ENCODE measurements around the gene TUBB1. TPM values are rescaled to one million over a fixed set of nuclear protein-coding genes. Genes with fewer than 3 reads are reported as not detected.

TUBB1 gene
- total RNA-seq, 1 donor from 2014 or later = not detected

GRCh38 chr20:59044295-59044694 lies 25.1 kb downstream of the TUBB1 start:
- no peak for ATAC-seq

- no peak for ATAC-seq
Measured at GRCh38 chr20:59044796-59045195, 25.6 kb downstream of the TUBB1 start.

GRCh38 chr20:59046862-59047261 lies 27.6 kb downstream of the TUBB1 start:
- ATAC-seq = no peak

- ATAC-seq = peak; percentile 32
Measured at GRCh38 chr20:59047938-59048680, 28.9 kb downstream of the TUBB1 start.

- ATAC-seq = no peak
Measured at GRCh38 chr20:59048681-59049030, 29.4 kb downstream of the TUBB1 start.

- no peak for ATAC-seq
Measured at GRCh38 chr20:59050437-59050836, 31.2 kb downstream of the TUBB1 start.

- no peak for ATAC-seq
Measured at GRCh38 chr20:59051666-59052185, 32.5 kb downstream of the TUBB1 start.

- no peak for ATAC-seq
Measured at GRCh38 chr20:59055302-59055701, 36.1 kb downstream of the TUBB1 start.

GRCh38 chr20:59062081-59062480 lies 42.9 kb downstream of the TUBB1 start:
- ATAC-seq = no peak

GRCh38 chr20:59063358-59064213 lies 44.4 kb downstream of the TUBB1 start:
- peak; percentile 91 for ATAC-seq

- no peak for ATAC-seq
Measured at GRCh38 chr20:59064214-59064722, 45.0 kb downstream of the TUBB1 start.

- no peak for ATAC-seq
Measured at GRCh38 chr20:59068534-59068933, 49.3 kb downstream of the TUBB1 start.

GRCh38 chr20:59069026-59069425 lies 49.8 kb downstream of the TUBB1 start:
- no peak for ATAC-seq

- ATAC-seq = no peak
Measured at GRCh38 chr20:59071216-59071615, 52.0 kb downstream of the TUBB1 start.

- ATAC-seq = no peak
Measured at GRCh38 chr20:59073582-59073981, 54.4 kb downstream of the TUBB1 start.

GRCh38 chr20:59074456-59074855 lies 55.2 kb downstream of the TUBB1 start:
- ATAC-seq = no peak

- ATAC-seq = no peak
Measured at GRCh38 chr20:59075934-59076508, 56.8 kb downstream of the TUBB1 start.

Other genes starting within 250 kb of the TUBB1 start
- 0.64 TPM for gene GNAS-AS1, start 168.5 kb upstream of the TUBB1 start, total RNA-seq
- 361 TPM for gene GNAS, start 166.7 kb upstream of the TUBB1 start, total RNA-seq
- 35.8 TPM for gene NELFCD, start 38.2 kb upstream of the TUBB1 start, total RNA-seq
- gene CTSZ, start 12.2 kb upstream of the TUBB1 start, total RNA-seq = 23.8 TPM
- gene ATP5F1E, start 12.9 kb downstream of the TUBB1 start, total RNA-seq = 60.8 TPM
- 62.5 TPM for gene PRELID3B, start 23.4 kb downstream of the TUBB1 start, total RNA-seq
- 0.28 TPM for gene ZNF831, start 144.4 kb downstream of the TUBB1 start, total RNA-seq